ENCODE measurements around the gene MEF2C.

MEF2C gene

GRCh38 chr5:88877826-88878225 is 5.2 kb downstream of the MEF2C start:
- Histone ChIP-seq H3K9me3 (ENCODE audit: control insufficient read depth, insufficient read depth, low read length) (no peaks in the 10 kb centered on the region), H3K36me3 (ENCODE audit: control insufficient read depth, low read length) (peaks cover 75% of the 10 kb centered on the region), H3K27ac (ENCODE audit: low read depth, low read length) (no peak overlapping the region), H3K4me2 (ENCODE audit: low read length) (peak overlapping the region; percentile 83), H3K4me3 (ENCODE audit: low read length) (peak overlapping the region; percentile 61), H3K9me2 (replicated peaks; ENCODE audit: control insufficient read depth, low read length) (no peaks in the 10 kb centered on the region), H3K79me2 (ENCODE audit: control insufficient read depth, low read length) (peaks cover 100% of the 10 kb centered on the region), H3F3A (ENCODE audit: control insufficient read depth, insufficient read depth) (0 out of 2 replicates have a peak, but pooled peaks cover 4% of the 10 kb centered on the region), H4K20me1 (ENCODE audit: control insufficient read depth, insufficient read depth, low read depth, low read length) (peaks cover 6% of the 10 kb centered on the region; the same call in 1 of the 2 replicates), H3K27me3 (ENCODE audit: control insufficient read depth, low read length) (no peaks in the 10 kb centered on the region), H3K4me1 (ENCODE audit: control insufficient read depth, low read length) (peaks cover 54% of the 10 kb centered on the region)
- TF ChIP-seq EZH2phosphoT487 (IDR thresholded peaks at IDR 0.05; ENCODE audit: borderline replicate concordance, low read length), result no peak
- TF ChIP-seq CTCF (IDR thresholded peaks at IDR 0.05; ENCODE audit: low read depth, low read length, poor library complexity, severe bottlenecking), result no peak

- H4K20me1 ChIP-seq (ENCODE audit: control insufficient read depth, insufficient read depth, low read depth, low read length), result peaks cover 6% of the 10 kb centered on the region; the same call in 1 of the 2 replicates
- no peak overlapping the region for H3K27ac ChIP-seq (ENCODE audit: low read depth, low read length)
- H3K79me2 ChIP-seq (ENCODE audit: control insufficient read depth, low read length), result peaks cover 100% of the 10 kb centered on the region
- H3K9me2 ChIP-seq (replicated peaks; ENCODE audit: control insufficient read depth, low read length), result no peaks in the 10 kb centered on the region
- no peaks in the 10 kb centered on the region for H3K27me3 ChIP-seq (ENCODE audit: control insufficient read depth, low read length)
- H3K9me3 ChIP-seq (ENCODE audit: control insufficient read depth, insufficient read depth, low read length), result no peaks in the 10 kb centered on the region
- peaks cover 71% of the 10 kb centered on the region for H3K36me3 ChIP-seq (ENCODE audit: control insufficient read depth, low read length)
- peak overlapping the region; percentile 40 for H3K4me3 ChIP-seq (ENCODE audit: low read length)
- H3K4me1 ChIP-seq (ENCODE audit: control insufficient read depth, low read length), result peaks cover 54% of the 10 kb centered on the region
- TF ChIP-seq CTCF (IDR thresholded peaks at IDR 0.05; ENCODE audit: low read depth, low read length, poor library complexity, severe bottlenecking) (no peak), EZH2phosphoT487 (IDR thresholded peaks at IDR 0.05; ENCODE audit: borderline replicate concordance, low read length) (no peak)
- H3K4me2 ChIP-seq (ENCODE audit: low read length), result peak overlapping the region; percentile 83
- 0 out of 2 replicates have a peak, but pooled peaks cover 2% of the 10 kb centered on the region for H3F3A ChIP-seq (ENCODE audit: control insufficient read depth, insufficient read depth)
Measured at GRCh38 chr5:88876714-88877113, 6.3 kb downstream of the MEF2C start.

- Histone ChIP-seq H3K27me3 (ENCODE audit: control insufficient read depth, low read length) (no peaks in the 10 kb centered on the region), H3K4me1 (ENCODE audit: control insufficient read depth, low read length) (peaks cover 54% of the 10 kb centered on the region), H3K27ac (ENCODE audit: low read depth, low read length) (peak overlapping the region; percentile 25; the same call in 1 of the 2 replicates), H3K4me2 (ENCODE audit: low read length) (peak overlapping the region; percentile 83), H3K9me3 (ENCODE audit: control insufficient read depth, insufficient read depth, low read length) (no peaks in the 10 kb centered on the region), H3K36me3 (ENCODE audit: control insufficient read depth, low read length) (peaks cover 73% of the 10 kb centered on the region), H3K79me2 (ENCODE audit: control insufficient read depth, low read length) (peaks cover 100% of the 10 kb centered on the region), H4K20me1 (ENCODE audit: control insufficient read depth, insufficient read depth, low read depth, low read length) (peaks cover 6% of the 10 kb centered on the region; the same call in 1 of the 2 replicates), H3K4me3 (ENCODE audit: low read length) (peak overlapping the region; percentile 40), H3K9me2 (replicated peaks; ENCODE audit: control insufficient read depth, low read length) (no peaks in the 10 kb centered on the region), H3F3A (ENCODE audit: control insufficient read depth, insufficient read depth) (0 out of 2 replicates have a peak, but pooled peaks cover 2% of the 10 kb centered on the region)
- TF ChIP-seq EZH2phosphoT487 (IDR thresholded peaks at IDR 0.05; ENCODE audit: borderline replicate concordance, low read length), result no peak
- no peak for TF ChIP-seq CTCF (IDR thresholded peaks at IDR 0.05; ENCODE audit: low read depth, low read length, poor library complexity, severe bottlenecking)
Measured at GRCh38 chr5:88875341-88876234, 7.4 kb downstream of the MEF2C start.

Data from DOHH2 (cell line).